GM10248 (cell line): Measurements from ENCODE around the gene CCDC175.
A peak's percentile ranks its signal among the peaks of the same experiment; 100 is the strongest.

Experiments
- CTCF ChIA-PET: fragments of 300-600 bp; sonication (Branson Sonifier 250); formaldehyde crosslinking; extraction: SDS; loops from one replicate; lab custom pipeline; 2021; ENCODE audit warnings: antibody characterized with exemption; lab: Yijun Ruan, JAX
- POLR2A ChIA-PET: fragments of 350-650 bp; sonication (Branson Sonifier 250); formaldehyde crosslinking; extraction: SDS; loops from one replicate; lab custom pipeline; 2020; ENCODE audit warnings: antibody characterized with exemption; lab: Yijun Ruan, JAX
- DNase-seq: peaks from one replicate; pipeline ENCODE4 v3.0.0; 2012; ENCODE audit errors: extremely low spot score
- CTCF ChIP-seq: IDR thresholded peaks from 2 replicates; pipeline ENCODE4 v1.5.1; 2012; ENCODE audit warnings: mild to moderate bottlenecking, low read depth; ENCODE audit errors: extremely low read depth, missing control alignments, control extremely low read depth

The CCDC175 gene

GRCh38 chr14:59492384-59492783 lies 84.2 kb downstream of the CCDC175 start:
- no peak for TF ChIP-seq CTCF
- ChIA-PET POLR2A (no interaction called here), CTCF (interaction anchor here (1.0 to 2.1 kb wide), 4 partner anchors 8 to 84 kb away, joined by 3 to 10 read pairs (median 6); partner anchors contain the start of genes CCDC175, JKAMP and L3HYPDH)
- DNase-seq = no peak

- DNase-seq = no peak
- ChIA-PET CTCF (interaction anchor here (1.0 to 1.3 kb wide), 2 partner anchors 16 to 86 kb away, joined by 3 read pairs; no protein-coding TSS in a partner anchor), POLR2A (no interaction called here)
- no peak for TF ChIP-seq CTCF
Observed at GRCh38 chr14:59490756-59491155, 85.9 kb downstream of the CCDC175 start.

- POLR2A ChIA-PET = interaction anchor here (0.5 to 0.9 kb wide), 2 partner anchors 63 to 720 kb away, joined by 3 read pairs; no protein-coding TSS in a partner anchor
- TF ChIP-seq CTCF = no peak
- DNase-seq = no peak
- CTCF ChIA-PET = interaction anchor here (0.9 to 3.9 kb wide), 13 partner anchors 9 to 296 kb away, joined by 3 to 34 read pairs (median 4); partner anchors contain the start of genes CCDC175, DAAM1 and GPR135
Observed at GRCh38 chr14:59484639-59485175, 91.9 kb downstream of the CCDC175 start.

GRCh38 chr14:59483819-59484638 lies 92.6 kb downstream of the CCDC175 start, which contains the start of the genes JKAMP and L3HYPDH:
JKAMP (plus strand) TSS chr14:59484517; CDS start chr14:59484590, 73 bp downstream.
L3HYPDH (minus strand) TSS chr14:59484408; CDS start chr14:59484316, 92 bp downstream.
- ChIA-PET POLR2A (interaction anchor here (0.5 to 0.9 kb wide), 2 partner anchors 64 to 721 kb away, joined by 3 read pairs; no protein-coding TSS in a partner anchor), CTCF (interaction anchor here (0.9 to 3.9 kb wide), 17 partner anchors 10 to 617 kb away, joined by 3 to 34 read pairs (median 4); partner anchors contain the start of genes CCDC175, DAAM1 and GPR135)
- TF ChIP-seq CTCF = peak; percentile 71
- peak; percentile 97 for DNase-seq

- ChIA-PET POLR2A (no interaction called here), CTCF (interaction anchor here (0.7 to 3.9 kb wide), 10 partner anchors 9 to 618 kb away, joined by 3 to 34 read pairs (median 4); partner anchors contain the start of genes CCDC175, DAAM1 and GPR135)
- DNase-seq = no peak
- no peak for TF ChIP-seq CTCF
Observed at GRCh38 chr14:59483363-59483762, 93.2 kb downstream of the CCDC175 start.
